DND-41 (cell line): ENCODE results near the gene CD1E.

ENCODE experiments used
- ATAC-seq: fragments of 200-7000 bp; cut with Tn5 transposase; 3 replicates; pipeline ENCODE4 v1.9.1; 2021; ENCODE audit warnings: low read depth; ENCODE audit not compliant: insufficient read depth
- DNase-seq: peaks from one replicate; pipeline ENCODE4 v3.0.0-alpha.2; 2020
- H2AFZ ChIP-seq: 2 replicates; pipeline ENCODE4 v1.6.0; 2012; ENCODE audit warnings: low read depth, low read length
- H3K27ac ChIP-seq: 2 replicates; pipeline ENCODE4 v1.5.1; 2012; ENCODE audit warnings: low read length, inconsistent platforms
- H3K27me3 ChIP-seq: fragments of 200-600 bp; sonication (generic); 2 replicates; pipeline ENCODE4 v1.6.0; 2012; ENCODE audit warnings: low read length, mild to moderate bottlenecking, inconsistent platforms; ENCODE audit not compliant: insufficient read depth, poor library complexity
- H3K36me3 ChIP-seq: 2 replicates; pipeline ENCODE4 v1.5.1; 2012; ENCODE audit warnings: low read length, inconsistent platforms; ENCODE audit not compliant: insufficient read depth
- H3K4me1 ChIP-seq: 2 replicates; pipeline ENCODE4 v1.5.1; 2012; ENCODE audit warnings: mild to moderate bottlenecking, low read length; ENCODE audit not compliant: insufficient read depth
- H3K4me2 ChIP-seq: 2 replicates; pipeline ENCODE4 v1.6.0; 2012; ENCODE audit warnings: mild to moderate bottlenecking, moderate library complexity, low read length, inconsistent platforms; ENCODE audit not compliant: insufficient read depth
- H3K4me3 ChIP-seq, 2 experiments: fragments of 200-600 bp in 1 of 2; shearing (Covaris generic) in 1 of 2; 2 replicates each; pipeline ENCODE4 v1.5.1; 2012 to 2016; ENCODE audit warnings: inconsistent platforms in 2 of 2, low read length in 2 of 2, mild to moderate bottlenecking in 2 of 2, low read depth in 1 of 2, moderate library complexity in 1 of 2
- H3K79me2 ChIP-seq: 2 replicates; pipeline ENCODE4 v1.6.0; 2012; ENCODE audit warnings: low read length, inconsistent platforms; ENCODE audit not compliant: insufficient read depth
- H3K9ac ChIP-seq: 2 replicates; pipeline ENCODE4 v1.6.0; 2012; ENCODE audit warnings: low read depth, mild to moderate bottlenecking, inconsistent platforms, low read length, moderate library complexity
- H3K9me3 ChIP-seq: 2 replicates; pipeline ENCODE4 v1.5.1; 2012; ENCODE audit warnings: low read length, moderate library complexity, mild to moderate bottlenecking, inconsistent platforms; ENCODE audit not compliant: insufficient read depth, severe bottlenecking
- H4K20me1 ChIP-seq: 2 replicates; pipeline ENCODE4 v1.6.0; 2012; ENCODE audit warnings: low read length; ENCODE audit not compliant: insufficient read depth
- EZH2 ChIP-seq: IDR thresholded peaks from 3 replicates; pipeline ENCODE4 v1.6.1; 2012; ENCODE audit warnings: borderline replicate concordance, low read depth, mild to moderate bottlenecking, moderate library complexity, low read length, inconsistent platforms; ENCODE audit not compliant: severe bottlenecking
- TF ChIP-seq, protein P1 (sequence below): IDR thresholded peaks from 2 replicates; pipeline ENCODE4 v1.5.1; 2012; ENCODE audit warnings: borderline replicate concordance, low read length, moderate library complexity, mild to moderate bottlenecking; ENCODE audit not compliant: poor library complexity, severe bottlenecking; ENCODE audit errors: extremely low read depth

Gene CD1E

DNA sequence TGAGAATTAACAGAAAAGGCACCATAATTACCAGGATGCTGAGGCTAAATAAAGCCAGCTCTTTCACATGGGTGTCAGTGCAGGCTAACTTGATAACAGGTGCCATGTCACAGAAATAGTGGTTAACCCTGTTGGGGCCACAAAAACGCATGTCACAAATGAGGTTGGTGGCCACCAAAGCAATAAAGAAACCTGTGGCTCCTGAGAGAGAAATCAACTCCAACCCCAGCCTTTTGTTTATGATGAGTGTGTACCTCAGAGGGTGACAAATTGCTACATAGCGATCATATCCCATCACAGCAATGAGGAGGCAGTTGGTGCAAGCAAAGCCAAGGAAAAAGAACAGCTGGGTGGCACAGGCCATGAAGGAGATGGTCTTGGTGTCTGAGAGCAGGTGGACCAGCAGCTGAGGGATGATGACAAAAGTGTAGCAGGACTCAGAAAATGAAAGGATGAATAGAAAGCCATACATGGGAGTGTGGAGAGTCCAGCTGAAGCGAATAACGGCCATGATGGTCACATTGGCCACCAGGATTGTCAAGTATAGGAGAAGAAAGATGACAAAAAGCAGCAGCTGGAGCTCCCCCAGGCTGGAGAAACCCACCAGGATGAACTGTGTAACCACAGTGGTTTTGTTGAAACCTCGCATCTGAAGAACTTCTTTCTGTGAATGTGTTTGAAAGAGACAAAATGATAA is 45.3 kb downstream of the CD1E start, which contains the start of gene OR10T2:
Gene OR10T2, minus strand, starts transcription at position 649 of the 697 bp plus-strand sequence. Its CDS starts 0 bp downstream, at position 649.
- H3K27me3 ChIP-seq = no peaks in the 10 kb centered on the region
- no peak within 1 kb of the TSS for H2AFZ ChIP-seq
- TF ChIP-seq EZH2 = no peak
- TF ChIP-seq, protein P1, sequence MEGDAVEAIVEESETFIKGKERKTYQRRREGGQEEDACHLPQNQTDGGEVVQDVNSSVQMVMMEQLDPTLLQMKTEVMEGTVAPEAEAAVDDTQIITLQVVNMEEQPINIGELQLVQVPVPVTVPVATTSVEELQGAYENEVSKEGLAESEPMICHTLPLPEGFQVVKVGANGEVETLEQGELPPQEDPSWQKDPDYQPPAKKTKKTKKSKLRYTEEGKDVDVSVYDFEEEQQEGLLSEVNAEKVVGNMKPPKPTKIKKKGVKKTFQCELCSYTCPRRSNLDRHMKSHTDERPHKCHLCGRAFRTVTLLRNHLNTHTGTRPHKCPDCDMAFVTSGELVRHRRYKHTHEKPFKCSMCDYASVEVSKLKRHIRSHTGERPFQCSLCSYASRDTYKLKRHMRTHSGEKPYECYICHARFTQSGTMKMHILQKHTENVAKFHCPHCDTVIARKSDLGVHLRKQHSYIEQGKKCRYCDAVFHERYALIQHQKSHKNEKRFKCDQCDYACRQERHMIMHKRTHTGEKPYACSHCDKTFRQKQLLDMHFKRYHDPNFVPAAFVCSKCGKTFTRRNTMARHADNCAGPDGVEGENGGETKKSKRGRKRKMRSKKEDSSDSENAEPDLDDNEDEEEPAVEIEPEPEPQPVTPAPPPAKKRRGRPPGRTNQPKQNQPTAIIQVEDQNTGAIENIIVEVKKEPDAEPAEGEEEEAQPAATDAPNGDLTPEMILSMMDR = peak; percentile 36
- peak within 1 kb of the TSS in 1 of 2 experiments; percentile 42; a peak in 2 of 4 replicates for H3K4me3 ChIP-seq
- ATAC-seq = peak; percentile 68
- peak within 1 kb of the TSS; percentile 58 for H3K9ac ChIP-seq
- peak within 1 kb of the TSS; percentile 100 for H3K27ac ChIP-seq
- H3K79me2 ChIP-seq = peaks cover 15% of the 10 kb centered on the region
- peak; percentile 91 for DNase-seq
- no peaks in the 10 kb centered on the region for H3K36me3 ChIP-seq
- peaks cover 96% of the 10 kb centered on the region for H3K4me1 ChIP-seq
- peak within 1 kb of the TSS; percentile 59 for H3K4me2 ChIP-seq
- H4K20me1 ChIP-seq = no peaks in the 10 kb centered on the region
- H3K9me3 ChIP-seq = no peaks in the 10 kb centered on the region

DNA sequence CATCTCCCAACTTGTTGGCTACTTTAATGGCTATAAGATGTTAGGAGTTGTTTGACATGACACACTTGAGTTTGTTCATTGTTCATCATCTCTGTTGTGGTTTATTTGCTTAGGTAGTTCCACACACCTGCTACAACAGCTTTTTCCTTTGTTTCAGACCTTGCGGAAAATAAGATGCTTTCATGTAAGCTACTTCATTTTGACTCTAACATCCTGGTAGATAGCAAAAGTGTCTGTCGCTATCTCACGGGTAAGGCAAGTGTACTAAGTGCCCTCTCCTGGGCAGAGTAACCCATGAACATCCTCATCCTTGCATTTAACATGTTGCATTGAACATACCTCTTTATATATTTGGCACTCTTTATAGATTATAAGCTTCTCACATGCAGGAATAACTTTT is 47.2 kb downstream of the CD1E start:
- DNase-seq (peak; percentile 79), ATAC-seq (peak; percentile 66)
- peak overlapping the region; percentile 58 for H3K9ac ChIP-seq
- no peaks in the 10 kb centered on the region for H3K9me3 ChIP-seq
- no peak for TF ChIP-seq EZH2
- TF ChIP-seq, protein P1 = peak; percentile 81
- H3K4me3 ChIP-seq = peak overlapping the region in 1 of 2 experiments; percentile 42; a peak in 2 of 4 replicates
- H3K36me3 ChIP-seq = no peaks in the 10 kb centered on the region
- peak overlapping the region; percentile 59 for H3K4me2 ChIP-seq
- H2AFZ ChIP-seq = 0 out of 2 replicates have a peak overlapping the region, but pooled peaks have one; percentile 9
- H3K79me2 ChIP-seq = peaks cover 15% of the 10 kb centered on the region
- peak overlapping the region; percentile 100 for H3K27ac ChIP-seq
- H3K27me3 ChIP-seq = no peaks in the 10 kb centered on the region
- H4K20me1 ChIP-seq = no peaks in the 10 kb centered on the region
- H3K4me1 ChIP-seq = peaks cover 89% of the 10 kb centered on the region

DNA sequence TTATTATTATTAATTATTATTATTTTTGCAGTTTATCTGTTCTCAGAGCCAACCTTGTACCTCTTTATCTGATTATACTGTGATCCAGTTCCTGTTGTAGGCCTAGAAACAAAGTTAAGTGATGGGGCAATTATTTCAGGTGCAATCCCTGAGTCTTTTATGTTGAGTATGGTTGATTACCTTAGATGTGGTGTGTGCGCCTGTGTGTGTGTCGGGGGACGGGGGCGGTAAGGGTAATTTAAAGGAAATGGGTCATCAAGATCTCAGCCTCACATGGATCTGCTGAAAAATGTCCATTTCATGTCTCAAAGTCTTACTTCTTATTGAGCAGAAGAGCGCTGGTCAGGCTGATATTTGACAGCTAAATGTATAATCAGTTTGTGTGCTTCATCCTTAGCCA is 53.4 kb downstream of the CD1E start:
- Histone ChIP-seq H3K27ac (no peak overlapping the region), H3K9me3 (no peaks in the 10 kb centered on the region), H3K9ac (no peak overlapping the region), H2AFZ (no peak overlapping the region), H3K4me1 (peaks cover 37% of the 10 kb centered on the region), H3K27me3 (no peaks in the 10 kb centered on the region), H4K20me1 (no peaks in the 10 kb centered on the region), H3K4me3 (no peak overlapping the region), H3K4me2 (no peak overlapping the region), H3K79me2 (0 out of 2 replicates have a peak, but pooled peaks cover 3% of the 10 kb centered on the region), H3K36me3 (no peaks in the 10 kb centered on the region)
- peak; percentile 68 for DNase-seq
- TF ChIP-seq, protein P1 = no peak
- no peak for TF ChIP-seq EZH2
- ATAC-seq = peak; percentile 72
